Right renal pelvis (tissue), 4 donors: ENCODE measurements around the gene PARP4. TPM values are rescaled to one million over a fixed set of nuclear protein-coding genes. Genes with fewer than 3 reads are reported as not detected.
"Not testable (repeated sequence)": the region's sequence is repeated elsewhere in the genome, so short reads cannot be mapped to it uniquely, and the experiment has no call there.

Experiments
- DNase-seq, 4 donors: peaks; one replicate each; pipeline ENCODE4 v3.0.0-alpha.2; 2013; ENCODE audit warnings: low read depth in 4 of 4, low spot score in 3 of 4, missing footprints in 1 of 4
- polyA plus RNA-seq, 4 donors: library from polyadenylated mRNA; unstranded; fragments of 120-200 nt; gene quantifications; one replicate each; pipeline ENCODE4 v1.2.1, GENCODE V29; 2013; ENCODE audit not compliant: insufficient read length in 4 of 4

PARP4 gene
- polyA plus RNA-seq, 4 donors = 41.9 to 55.3 (median 48.3) TPM

DNA sequence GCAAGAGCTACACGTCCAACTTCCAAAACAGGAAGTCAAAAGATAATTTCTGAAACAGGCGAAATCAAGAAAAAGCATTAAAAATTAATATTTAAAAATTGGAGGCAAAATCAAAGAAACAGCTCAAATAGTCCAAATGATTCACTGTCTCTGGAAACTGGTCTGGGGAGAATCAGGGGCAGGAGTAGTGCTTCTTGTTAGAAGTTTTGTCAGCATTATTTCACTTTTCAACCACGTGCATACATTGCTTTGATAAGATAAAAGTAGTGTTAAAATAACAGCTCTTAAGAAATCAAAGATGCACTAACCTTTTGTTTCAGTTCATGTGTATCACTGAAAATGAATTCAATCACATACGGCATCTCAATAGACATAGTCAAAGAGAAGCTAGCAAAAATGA is 53.8 kb downstream of the PARP4 start:
- DNase-seq = no peak

DNA sequence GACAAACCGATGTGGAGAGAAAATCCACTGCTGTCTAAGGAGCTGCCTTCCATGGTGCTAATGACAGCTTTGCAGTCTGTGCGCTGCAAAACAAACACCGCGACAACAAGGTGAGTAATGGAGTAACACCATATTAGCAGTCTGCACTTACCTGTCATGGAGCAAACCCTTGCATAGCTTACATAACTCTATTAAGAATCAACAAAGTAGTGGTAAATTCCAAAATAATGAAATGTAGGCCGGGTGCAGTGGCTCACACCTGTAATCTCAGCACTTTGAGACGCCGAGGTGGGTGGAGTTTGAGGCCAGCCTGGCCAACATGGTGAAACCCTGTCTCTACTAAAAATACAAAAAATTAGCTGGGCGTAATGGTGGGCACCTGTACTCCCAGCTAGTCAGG is 56.2 kb downstream of the PARP4 start:
- DNase-seq = no peak

DNA sequence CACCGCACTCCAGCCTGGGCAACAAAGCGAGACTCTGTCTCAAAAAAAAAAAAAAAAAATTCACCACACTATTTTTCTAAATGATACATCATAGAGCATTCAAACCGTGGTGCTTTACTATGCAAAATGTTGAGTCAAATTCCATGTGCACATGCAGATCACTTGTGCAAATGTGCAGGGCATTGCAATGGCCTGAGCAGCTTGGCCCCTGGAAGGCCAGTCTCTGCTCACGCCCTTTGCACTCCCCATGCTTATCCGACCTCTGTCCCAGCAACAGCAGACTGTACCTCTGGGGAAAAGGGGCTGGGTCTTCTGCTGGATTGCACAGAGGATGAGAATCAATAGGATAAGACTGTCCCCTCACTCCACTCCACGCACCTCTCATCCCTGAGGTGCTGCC is 58.5 kb downstream of the PARP4 start:
- DNase-seq = no peak

DNA sequence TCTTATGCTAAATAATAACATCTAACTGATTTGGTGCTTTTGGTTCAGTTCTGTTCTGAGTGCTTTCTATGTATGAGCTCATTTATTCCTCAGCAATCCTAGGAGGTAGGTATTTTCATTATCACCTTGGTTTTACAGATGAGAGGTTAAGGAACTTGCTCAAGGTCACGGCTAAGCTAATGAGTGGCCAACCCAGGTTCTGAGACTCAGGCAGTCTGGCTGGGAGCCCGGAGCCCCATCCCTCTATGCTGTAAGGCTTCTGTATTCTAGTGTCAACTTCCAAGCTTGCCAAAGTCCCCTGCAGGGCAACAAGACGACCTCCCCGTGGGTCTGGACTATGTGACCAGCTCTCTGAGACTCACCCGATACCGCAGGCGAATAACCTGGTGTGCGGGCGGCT is 60.5 kb downstream of the PARP4 start:
- peak in 2 of 4 donors; percentile 7 to 8 for DNase-seq

DNA sequence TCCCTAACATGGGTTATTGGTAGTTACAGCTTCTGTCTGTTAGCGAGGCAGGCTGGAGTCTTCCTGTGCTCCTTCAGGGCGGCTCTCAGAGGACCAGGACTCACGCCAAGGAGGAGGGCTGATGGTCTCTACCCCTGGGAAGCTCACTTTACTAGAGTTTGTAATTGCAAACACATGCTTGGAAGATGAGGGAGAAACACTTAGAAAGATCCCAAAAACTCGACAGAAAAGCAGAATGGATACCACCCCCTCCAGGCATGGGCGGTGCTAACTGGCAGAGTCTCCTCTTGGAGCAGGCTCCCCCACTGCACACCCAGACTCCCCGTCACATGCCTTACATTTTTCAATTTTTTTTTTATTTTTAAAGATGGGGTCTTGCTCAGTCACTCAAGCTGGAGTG is 62.0 kb downstream of the PARP4 start:
- DNase-seq = no peak

DNA sequence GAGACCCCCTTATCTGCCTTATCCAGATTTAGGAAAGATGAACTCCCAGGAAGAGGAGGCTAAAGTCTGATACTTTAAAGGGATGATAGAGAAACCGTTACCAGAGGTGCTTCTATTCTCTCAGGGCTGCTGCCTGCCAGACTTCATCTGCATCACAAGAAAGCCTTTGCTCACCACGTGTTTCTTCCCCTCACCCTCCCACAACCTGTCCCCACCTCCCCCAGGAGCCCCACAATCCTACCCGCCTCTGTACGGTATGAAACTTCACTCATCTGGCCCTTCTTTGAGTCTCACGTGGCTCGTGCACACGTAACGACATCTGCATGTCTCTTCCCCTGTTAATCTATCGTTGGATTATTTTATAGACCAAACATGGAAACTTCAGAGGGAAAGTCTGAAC is 67.7 kb downstream of the PARP4 start:
- not testable (repeated sequence) for DNase-seq

DNA sequence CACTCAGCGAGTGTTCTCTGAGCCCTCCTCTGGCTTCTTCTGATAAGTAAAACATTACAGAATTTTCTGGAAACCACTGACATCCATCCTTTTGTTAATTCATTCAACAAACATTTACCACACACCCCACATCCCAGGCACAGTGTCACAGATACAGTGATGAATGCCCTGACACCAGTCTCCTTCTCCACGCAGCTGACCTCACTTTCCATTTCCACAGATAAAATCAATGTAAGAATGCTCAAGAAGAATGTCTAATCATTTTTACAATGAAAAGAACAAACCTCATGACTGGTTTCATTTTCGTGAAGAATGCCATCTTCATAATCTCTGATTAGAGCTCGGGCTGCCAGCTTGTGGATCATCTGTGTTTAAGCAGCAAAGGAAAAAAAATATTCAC is 69.2 kb downstream of the PARP4 start:
- DNase-seq = no peak

DNA sequence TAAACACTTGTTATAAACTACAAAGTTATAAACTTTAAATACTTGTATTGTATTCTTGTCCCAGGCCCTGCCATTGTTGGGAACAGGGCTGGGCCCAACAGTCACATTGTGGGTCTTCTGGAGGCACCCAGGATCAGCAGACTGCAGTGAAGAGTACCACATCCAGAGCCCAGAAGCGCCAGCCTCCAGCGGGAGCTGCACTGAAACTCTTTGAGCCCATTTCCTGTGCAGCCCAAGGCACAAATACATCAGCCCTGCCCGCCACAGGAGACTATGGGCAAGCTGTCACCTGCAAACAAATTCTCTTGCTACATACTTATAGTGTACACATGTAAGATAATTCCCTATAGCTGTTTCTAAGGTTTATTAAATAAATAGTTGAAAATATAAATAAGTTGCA is 86.5 kb downstream of the PARP4 start:
- not testable (repeated sequence) for DNase-seq

DNA sequence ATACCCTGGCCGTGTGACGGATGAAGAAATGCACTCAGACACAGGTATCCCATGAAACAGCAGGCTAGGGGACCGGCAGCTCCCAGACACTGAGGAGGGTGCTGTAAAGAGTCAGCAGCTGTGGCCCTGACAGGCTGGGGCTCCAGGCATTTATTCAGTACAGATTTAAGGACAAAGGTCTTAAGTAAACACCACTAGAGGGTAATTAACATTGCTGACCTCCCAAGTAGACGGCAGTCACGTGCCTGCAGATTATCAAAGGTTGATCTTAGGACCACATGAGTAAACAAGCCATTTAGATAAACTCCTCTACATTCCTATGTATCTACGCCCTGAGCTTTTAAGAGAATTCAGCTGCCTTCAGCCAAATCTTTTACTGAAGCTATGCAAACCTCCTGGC is 92.9 kb downstream of the PARP4 start:
- not testable (repeated sequence) for DNase-seq

DNA sequence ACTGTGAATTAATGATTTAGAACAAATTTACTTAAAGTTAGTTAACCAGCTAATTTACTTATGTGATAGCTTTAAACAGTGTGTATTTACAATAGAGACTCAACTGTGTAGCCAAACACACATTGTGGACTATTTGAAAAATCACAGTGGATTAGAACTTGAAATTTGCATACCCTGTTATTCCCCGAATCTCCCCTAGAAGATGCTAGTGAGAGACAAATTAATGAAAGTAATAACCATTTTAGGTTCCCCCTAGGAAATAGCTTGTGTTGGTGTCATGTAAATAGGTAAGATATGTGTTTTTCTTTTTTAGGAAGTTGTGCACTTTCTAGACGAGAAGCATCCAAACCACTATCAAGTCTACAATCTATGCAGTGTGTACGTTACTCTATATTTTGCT is 104.7 kb downstream of the PARP4 start:
- DNase-seq = no peak

DNA sequence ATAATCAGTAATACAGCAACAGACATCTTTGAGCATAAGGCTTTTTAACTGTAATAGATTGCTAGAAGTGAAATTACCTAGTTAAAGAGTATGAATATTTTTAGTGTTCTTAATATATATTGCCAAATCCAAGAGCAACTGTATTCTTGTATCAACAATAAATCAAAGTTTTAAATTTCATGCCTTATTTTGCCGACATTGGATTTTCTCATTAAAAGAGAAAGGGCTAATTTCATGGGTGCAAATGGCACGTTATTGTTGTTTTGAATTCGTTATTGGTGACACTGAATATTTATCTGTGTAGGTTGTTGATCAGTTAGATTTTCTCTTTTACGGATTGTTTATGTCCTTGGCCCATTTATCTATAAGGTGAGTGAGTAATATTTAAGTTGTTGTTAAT is 106.1 kb downstream of the PARP4 start:
- DNase-seq = no peak

DNA sequence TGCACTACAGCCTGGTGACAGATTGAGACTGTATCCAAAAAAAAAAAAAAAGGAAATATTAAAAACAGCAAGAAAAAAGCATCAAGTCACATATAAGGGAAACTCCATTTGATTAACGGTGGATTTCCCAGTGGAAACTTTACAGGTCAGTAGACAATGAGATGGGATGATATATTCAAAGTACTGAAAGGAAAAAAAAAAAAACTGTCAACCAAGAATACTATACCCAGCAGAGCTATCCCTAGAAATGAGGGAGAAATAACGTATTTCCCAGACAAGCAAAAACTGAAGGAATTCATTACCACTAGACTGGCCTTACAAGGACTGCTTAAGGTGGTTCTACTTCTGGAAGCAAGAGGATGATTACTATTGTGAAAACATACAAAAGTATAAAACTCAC is 115.8 kb downstream of the PARP4 start:
- no peak for DNase-seq

DNA sequence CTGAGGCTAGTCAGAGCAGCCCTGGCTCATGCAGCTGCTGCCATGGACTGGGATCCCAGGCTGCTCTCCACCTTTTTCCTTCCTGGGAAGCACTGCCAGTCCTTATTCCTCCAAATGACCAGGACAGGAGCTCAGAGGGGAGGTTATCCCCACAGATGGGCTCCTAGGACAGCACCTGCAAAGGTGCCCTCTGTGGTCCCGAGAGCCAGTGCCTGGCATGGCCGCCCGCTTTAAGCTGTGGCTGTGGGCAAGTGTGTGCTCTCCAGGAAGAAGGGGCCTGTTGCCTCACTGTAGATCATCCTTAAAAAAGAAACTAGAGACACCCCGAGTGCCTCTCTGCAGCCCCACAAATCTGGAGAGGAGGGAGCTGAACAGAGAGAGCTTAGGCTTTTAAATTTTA is 119.6 kb downstream of the PARP4 start:
- DNase-seq = no peak

DNA sequence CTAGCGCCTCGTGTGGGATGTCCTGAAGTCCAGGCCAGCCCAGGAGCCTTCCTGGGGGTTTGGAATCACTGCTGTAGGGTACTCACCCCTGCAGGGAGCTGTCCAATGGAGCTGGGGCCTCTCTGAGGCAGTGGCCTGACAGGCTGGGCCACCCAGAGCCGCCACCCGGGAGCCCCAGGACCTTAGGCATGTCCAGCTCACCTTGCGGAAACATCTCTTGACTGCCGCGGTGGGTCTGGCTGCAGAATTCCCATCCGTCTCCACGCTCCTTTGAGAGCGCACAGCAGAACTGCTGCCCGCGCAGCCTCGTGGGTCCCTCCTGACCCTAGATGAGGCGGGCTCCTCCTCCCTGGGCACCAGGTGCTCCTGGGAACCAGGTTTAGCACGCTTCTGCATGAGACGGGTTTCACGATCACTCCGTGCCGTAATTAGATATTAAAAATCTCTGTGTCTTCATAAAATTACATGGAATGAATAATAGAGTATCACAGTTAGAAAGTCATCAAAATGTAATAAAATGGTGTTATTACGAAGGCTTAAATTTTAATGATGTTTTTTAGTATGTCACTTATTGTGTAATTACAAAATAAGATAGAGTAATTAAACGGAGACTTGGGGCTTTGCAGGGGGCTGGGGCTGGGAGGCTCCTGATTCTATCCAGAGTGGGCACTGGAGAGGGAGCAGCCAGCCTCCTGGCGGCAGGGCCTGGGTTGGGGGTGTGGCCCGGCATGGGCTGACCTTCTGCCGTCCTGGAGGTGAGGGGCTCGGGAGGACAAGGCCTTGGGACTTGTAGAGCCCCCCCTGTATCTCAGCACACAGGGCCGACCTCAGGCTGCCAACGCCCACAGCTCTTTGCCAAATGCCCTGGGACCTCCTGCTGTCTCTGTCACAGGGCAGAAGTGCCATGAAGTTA is 120.6 kb downstream of the PARP4 start:
- DNase-seq = not testable (repeated sequence)

DNA sequence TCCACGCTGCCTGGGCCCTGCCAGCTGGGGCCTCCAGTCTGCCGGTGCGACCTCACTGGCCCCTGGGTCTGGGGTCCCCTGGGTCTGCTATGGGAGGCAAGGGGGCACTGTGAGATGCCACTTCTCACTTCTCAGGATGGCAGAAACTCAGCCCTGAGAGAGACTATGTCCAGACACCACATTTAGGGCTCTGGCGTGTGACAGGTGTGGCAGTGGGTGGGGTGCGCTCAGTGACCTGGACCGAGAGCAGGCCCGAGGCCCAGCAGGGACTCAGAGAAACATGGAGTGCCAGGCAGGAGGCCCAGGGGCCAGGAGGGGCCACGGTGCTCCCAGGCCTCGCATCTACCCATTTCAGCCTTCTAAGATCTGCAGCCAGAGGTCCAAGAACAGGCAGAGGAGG is 121.8 kb downstream of the PARP4 start:
- not testable (repeated sequence) for DNase-seq

DNA sequence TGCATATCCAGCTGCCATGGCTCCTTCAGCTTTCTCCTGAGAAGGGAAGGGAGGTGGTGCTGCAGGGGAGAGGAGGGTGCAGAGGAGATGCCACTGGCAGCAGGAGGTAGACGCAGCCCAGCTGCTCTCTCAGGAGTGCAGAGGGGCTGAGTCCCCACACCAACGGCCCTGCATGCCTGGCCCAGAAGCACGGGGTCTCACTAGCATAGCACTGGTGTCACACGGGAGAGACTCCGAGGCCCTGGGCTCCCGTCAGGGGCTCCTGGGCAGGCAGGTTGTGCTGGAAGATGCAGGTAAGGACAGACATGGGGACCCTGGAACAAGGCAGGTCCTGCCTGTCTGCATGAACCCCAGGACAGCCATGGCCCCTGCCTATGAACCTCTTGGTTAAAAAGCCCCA is 123.1 kb downstream of the PARP4 start:
- no peak for DNase-seq

DNA sequence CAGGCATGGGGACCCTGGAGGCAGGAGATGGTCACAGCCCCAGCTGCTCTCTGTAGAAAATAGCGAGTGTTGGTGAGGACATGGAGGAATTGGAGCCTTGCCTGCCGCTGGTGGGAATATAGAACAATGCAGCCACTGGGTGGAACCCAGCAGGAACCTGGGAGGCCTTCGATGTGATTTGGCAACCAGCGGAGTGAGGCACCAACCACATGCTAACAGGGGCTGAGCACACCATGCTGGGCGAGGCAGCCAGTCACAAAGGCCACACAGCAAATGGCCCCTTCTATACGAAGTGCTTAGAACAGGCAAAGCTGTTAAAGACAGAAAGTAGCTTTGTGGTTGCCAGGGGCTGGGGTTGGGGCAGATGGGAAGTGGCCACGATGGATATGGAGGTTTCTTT is 123.8 kb downstream of the PARP4 start:
- DNase-seq = not testable (repeated sequence)

DNA sequence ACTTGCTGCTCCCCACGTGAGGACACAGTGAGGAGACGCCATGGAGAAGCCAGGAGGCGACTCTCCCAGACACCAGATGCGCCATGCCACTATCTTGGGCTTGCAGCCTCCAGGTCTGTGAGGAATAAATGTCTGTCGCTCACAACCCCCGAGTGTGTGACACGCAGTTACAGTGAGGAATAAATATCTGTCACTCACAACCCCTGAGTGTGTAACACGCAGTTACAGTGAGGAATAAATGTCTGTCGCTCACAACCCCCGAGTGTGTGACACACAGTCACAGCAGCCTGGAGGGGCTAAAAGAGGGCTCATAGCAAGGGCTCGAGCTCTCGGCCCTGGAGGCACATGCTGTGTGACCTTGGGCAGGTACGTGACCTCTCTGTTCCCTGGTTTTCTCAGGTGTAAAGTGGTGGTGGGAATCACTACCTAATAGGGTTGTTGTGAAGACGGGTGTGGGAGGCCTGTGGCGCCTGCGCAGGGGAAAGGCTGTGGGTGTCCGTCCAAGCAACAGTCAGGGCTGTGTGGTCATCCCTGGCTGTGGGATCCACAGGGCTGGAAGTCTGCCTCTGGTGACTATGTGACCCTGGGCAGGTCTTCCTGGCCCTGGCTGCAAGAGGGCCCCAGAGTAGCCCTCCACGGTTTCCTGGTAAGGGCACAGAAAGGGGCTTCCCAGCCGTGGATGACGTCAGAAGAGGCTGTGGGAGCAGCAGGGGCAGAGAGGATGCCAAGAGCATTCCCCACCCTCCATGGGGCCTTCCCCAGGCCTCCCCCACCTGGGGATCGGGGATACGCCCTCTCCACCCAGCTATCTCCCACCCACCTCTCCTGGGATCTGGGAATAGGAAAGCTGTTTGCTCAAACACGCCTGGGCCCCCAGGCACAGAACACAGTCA is 125.5 kb downstream of the PARP4 start:
- no peak for DNase-seq

DNA sequence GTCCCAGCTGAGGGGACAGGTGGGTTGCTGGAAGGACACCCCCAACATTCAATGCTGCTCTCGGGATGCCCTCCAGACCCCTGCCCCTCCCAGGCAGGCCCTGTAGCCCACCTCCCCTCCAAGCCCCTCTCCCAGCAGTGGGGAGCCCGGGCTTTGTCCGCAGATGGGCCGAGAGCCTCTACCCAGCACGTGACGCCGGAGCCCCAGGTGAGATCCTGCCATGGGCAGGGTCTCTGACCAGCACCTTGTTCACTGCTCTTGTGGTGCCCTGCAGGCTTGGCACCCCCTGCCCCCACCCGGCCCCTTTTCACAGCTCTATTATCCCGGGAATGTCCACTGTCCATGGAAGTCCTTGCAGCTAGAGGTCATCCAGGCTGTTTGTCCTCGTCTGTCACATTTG is 126.7 kb downstream of the PARP4 start:
- DNase-seq = no peak

DNA sequence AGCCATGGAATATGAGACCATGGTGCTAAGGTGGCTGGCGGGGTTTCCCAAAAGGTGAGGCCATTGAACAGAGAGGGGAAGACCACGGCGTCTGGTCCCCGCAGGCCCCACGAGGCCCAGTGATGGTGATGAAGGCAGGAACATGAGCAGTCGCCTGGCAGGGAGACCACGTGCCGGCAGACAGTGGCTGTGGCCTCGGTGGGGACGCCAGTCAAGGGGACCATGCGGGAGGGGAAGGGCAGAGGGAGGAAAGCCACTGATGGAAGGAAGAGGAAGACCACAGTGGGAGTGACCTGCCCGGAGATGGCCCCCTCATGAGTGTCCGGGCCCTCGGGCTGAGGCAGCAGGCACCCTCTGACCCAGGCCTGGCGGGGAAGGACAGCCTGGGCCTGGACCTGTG is 127.6 kb downstream of the PARP4 start:
- DNase-seq = not testable (repeated sequence)

DNA sequence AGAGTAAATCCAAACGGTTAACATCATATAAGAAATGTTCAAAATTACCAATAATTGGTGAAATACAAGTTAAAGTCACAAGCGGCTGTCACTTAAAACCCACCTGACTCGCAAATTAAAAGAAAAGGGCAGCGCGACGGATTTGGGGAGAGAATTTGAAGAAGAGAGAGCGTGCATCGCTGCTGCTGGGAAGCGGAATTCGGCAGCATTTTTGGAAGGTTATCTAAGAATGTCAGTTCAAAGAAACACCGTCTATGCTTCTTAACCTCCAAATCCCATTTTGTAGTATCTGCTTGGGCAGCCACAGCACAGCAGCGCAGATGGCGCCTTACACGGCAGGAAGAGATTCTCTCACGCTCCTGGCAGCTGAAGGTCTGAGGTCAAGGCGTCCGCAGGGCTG is 128.5 kb downstream of the PARP4 start:
- not testable (repeated sequence) for DNase-seq
